Uterus (tissue), 2 donors: Measurements from ENCODE around the gene P4HA1.
"Not testable (repeated sequence)": the region's sequence is repeated elsewhere in the genome, so short reads cannot be mapped to it uniquely, and the experiment has no call there.

Experiments
- CTCF ChIP-seq, 4 experiments: fragments of 200-600 bp in 2 of 4; fragments of 450-650 bp in 2 of 4; sonication (generic) in 2 of 4; IDR thresholded peaks; one replicate each; pipeline ENCODE4 v1.5.1; 2016 to 2019; ENCODE audit warnings: antibody characterized with exemption in 4 of 4, mild to moderate bottlenecking in 2 of 4, moderate library complexity in 1 of 4
- POLR2A ChIP-seq, 2 donors: fragments of 450-650 bp; IDR thresholded peaks; one replicate each; pipeline ENCODE4 v1.6.1; 2016; ENCODE audit warnings: antibody characterized with exemption in 2 of 2, mild to moderate bottlenecking in 1 of 2, moderate library complexity in 1 of 2

GRCh38 chr10:72995459-72995858, 101.2 kb downstream of the P4HA1 start:
- TF ChIP-seq CTCF, POLR2A (IDR thresholded peaks at IDR 0.05): not testable (repeated sequence)
